NCI-H187 (cell line): Measurements from ENCODE around the gene TRERF1.
"Not testable (repeated sequence)": the region's sequence is repeated elsewhere in the genome, so short reads cannot be mapped to it uniquely, and the experiment has no call there.

Source experiments
- DNase-seq, 2 experiments: peaks; one replicate each; lab custom pipeline; 2025; lab: John Stamatoyannopoulos, UW

Gene TRERF1

GRCh38 chr6:42450477-42451332 lies 1.0 kb downstream of the TRERF1 start:
- DNase-seq = no peak

GRCh38 chr6:42449917-42450476 lies 1.7 kb downstream of the TRERF1 start:
- no peak for DNase-seq

GRCh38 chr6:42448927-42449659 lies 2.6 kb downstream of the TRERF1 start:
- no peak for DNase-seq

GRCh38 chr6:42448391-42448790 lies 3.3 kb downstream of the TRERF1 start:
- no peak for DNase-seq

DNA sequence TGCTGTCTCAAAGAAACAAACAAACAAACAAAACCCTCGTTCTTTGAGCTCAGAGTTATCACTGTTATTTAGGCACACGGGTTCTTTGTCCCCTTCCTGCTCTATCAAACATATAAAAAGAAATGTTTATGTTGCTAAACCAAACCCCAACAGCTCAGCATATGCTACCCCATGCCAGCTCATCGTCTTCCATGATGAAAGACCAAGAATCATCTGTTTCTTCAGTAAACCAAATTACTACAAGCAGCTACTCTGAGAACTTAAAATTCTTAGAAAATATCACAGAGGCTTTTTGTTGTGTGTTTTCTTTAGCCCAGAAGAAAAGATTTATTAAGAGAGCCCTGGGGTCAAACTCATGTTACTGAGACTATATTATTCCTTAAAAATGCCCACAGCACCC lies 4.7 kb downstream of the TRERF1 start:
- DNase-seq = no peak

- no peak for DNase-seq
These were observed 5.4 kb downstream of the TRERF1 start for GRCh38 chr6:42446370-42446769.

DNA sequence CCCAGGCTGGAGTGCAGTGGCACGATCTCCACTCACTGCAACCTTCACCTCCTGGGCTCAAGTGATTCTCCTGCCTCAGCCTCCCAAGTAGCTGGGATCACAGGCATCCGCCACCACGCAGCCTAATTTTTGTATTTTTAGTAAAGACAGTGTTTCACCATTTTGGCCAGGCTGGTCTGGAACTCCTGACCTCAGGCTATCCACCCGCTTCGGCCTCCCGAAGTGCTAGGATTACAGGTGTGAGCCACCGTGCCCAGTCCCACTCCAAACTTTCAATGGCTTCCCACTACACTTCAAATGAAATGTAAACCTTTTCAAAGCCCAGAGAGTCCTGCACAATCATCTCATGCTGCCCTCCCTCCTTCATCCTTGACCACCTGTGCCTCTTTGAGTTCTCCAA lies 5.8 kb downstream of the TRERF1 start:
- not testable (repeated sequence) for DNase-seq

GRCh38 chr6:42443312-42444060 lies 8.2 kb downstream of the TRERF1 start:
- no peak for DNase-seq

DNA sequence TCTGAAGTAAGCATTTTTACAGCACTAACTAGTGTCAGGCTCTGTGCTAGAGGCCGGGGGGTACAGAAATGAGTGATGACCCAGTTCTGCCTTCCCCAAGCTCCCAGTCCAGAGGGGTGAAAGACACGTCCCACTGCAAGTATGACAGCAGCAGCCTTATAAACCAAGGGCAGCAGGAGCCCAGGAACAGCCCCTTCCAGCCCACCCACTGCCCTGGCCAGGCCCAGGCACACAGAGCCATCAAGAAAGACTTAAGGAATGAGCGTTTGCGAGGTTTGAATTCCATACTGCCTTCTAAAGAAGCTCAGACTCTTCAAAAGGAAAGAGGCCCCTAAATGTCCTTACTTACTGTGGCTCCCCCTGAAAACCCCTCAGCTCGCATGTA lies 10.0 kb downstream of the TRERF1 start:
- DNase-seq = no peak

DNA sequence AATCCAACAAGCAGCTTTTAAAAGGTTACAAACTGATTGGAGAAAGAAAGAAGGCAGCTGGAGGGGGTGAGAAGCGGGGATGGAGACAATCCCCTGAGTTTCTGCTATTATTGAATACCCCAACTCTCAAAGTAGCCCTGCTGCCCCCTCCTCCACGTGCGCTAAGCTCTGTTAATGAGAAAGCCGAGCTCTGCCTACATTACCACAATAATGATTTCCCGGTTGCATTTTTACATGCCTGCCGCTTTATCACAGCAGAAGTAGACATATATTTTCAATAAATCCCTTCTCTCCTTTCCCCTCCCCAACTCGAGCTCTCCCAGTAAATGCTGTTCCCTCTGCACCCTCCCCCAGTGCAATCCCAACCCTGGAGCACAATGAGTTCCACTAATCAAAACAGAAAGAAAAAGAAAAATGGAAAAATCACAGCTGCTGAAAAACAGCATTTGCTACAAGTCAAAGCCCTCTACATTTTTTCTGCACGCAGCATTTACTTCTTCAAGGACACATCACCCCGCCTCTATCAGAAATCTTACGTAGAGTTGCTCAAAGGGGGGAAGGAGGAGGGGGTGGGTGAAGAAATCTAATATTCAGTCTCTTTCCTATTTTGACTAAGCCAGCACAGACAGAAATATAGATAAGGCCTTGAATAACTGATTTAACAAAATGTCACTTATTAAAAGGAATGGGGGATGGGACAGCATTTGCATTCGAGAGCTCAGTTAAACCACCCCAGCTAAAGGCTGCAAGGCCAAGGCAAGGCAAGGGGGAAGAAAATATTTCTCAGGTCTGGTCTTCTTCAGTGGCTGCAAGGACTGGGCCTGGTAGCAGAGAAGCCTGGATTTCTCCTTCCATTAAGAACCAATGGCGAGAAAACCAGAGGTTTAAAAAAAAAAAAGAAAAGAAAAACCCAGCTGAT lies 10.7 kb downstream of the TRERF1 start:
- no peak for DNase-seq

DNA sequence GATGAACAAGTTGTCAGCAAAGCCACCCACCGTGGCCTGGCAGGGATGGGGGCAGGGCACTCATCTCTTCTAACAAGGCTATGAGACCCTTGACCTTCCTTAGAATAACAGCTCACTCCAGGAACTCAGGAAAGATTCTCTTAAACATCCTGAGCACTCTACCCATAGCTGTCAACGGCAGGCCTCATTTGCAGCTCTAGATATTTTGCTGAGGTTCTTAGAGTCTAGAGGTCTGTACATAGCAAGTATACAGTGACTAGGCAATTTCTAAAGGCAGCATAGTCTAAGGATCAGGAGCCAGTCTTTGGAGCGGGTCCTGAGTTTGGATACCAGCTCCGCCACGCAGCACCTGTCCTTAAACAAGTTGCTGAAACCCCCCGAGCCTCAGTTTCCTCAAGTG lies 11.7 kb downstream of the TRERF1 start:
- DNase-seq = no peak

- DNase-seq = no peak
These were observed 14.9 kb downstream of the TRERF1 start for GRCh38 chr6:42436825-42437224.

- no peak for DNase-seq
These were observed 17.5 kb downstream of the TRERF1 start for GRCh38 chr6:42434237-42434636.

- no peak for DNase-seq
These were observed 18.3 kb downstream of the TRERF1 start for GRCh38 chr6:42433409-42433808.

DNA sequence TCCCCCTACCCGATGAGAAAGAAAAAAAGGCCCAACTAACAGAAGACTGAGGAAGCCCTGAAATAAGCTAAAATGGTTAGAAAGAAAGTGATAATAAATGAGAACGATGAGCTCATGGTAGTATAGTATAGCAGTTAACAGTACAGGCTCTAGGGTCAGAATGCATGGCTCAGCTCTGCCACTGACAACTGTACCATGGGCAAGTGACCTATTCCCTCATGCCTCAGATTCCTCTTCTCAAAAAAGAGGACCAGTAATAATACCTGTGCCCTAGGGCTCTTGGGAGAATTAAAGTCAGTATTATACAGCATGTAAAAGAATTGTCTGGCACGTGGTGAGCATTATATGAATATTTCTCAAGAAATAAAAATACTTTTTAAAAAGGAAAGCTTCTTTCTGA lies 19.8 kb downstream of the TRERF1 start:
- DNase-seq = no peak

GRCh38 chr6:42431356-42431755 lies 20.4 kb downstream of the TRERF1 start:
- no peak for DNase-seq

DNA sequence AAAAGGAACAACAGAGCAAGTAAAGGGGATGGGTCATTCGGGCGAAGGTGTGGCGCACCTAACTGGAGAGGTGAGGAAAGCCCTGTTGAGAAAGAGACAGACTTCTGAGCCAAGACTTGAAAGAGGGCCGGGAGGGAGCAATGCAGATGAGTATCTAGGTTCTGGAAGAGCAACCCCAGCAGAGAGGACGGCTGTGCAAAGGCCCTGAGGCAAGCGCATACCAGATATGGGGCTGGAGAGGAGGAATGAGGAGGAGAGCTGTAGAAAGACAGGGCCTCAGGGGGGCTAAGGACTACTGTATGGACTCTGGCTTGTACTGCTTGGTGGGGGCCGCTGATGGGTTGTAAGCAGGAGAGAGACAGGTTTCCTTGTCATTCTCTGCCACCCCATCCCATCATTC lies 21.9 kb downstream of the TRERF1 start:
- no peak for DNase-seq

DNA sequence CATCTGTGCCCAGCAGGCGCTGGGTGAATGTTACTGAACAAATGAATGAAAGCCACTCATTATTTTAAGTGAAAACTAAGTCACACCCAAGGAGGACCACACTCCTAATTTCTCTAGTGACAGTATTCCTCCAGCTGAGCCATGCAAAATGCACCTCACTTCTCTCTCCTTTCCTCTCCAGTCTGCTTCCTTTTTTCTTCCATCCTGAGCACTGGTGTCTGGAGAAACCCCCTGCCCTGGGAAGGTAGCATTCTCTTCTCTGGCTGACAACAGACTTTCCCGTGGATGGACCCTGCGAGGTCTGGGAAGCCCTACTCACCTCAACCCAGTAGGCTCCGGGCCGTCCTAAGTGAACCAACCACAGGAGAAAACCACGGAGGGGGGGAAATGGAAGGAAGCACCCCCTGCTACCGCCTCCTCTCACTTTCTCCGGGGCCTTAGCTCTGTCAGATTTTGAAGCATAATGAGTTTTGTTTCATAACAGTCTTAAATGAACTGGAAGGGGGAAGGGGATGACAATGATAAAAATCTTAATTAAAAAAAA lies 22.6 kb downstream of the TRERF1 start:
- DNase-seq = no peak

DNA sequence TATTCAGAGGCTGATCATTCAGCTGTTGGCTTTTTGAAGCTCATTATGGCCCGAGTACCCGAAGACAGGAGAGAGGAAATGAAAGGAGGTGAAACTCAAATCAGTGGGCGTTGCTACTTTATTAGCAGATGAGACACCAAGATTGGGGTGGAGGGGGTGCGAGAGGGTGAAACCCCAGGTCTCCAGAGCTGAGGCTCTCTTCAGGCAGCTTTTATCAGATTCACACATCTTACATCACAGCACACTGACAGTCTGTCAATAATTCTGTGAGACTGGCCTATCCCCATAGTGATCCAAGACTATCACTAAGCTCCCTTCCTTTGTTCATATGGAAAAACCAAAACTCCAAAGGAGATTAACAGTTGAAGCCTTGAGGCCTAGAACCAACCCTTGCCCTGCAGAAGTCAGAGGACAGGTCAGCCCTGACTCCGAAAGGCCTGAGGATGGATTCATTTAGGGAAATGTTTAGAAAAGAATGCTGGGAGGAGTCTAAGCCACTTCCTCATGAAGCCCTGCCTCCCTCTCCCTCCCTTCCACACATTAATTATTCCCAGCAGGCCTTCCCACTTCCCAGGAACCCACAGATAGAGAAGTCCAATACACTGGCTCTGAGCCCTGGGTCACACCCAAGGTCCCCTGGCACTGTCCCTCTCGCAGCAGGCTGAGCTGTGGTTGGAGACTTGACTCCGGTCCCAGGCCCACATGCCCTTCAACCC lies 23.2 kb downstream of the TRERF1 start:
- DNase-seq = no peak

- no peak for DNase-seq
These were observed 23.9 kb downstream of the TRERF1 start for GRCh38 chr6:42427871-42428270.
